NCI-H2107 treated with DMSO at 0.1 percent for 48 hours (cell line): ENCODE measurements around the gene INTS6.

Experiments
- DNase-seq: peaks from one replicate; lab custom pipeline; 2025; ENCODE audit not compliant: unreplicated experiment; lab: John Stamatoyannopoulos, UW

INTS6 gene

DNA sequence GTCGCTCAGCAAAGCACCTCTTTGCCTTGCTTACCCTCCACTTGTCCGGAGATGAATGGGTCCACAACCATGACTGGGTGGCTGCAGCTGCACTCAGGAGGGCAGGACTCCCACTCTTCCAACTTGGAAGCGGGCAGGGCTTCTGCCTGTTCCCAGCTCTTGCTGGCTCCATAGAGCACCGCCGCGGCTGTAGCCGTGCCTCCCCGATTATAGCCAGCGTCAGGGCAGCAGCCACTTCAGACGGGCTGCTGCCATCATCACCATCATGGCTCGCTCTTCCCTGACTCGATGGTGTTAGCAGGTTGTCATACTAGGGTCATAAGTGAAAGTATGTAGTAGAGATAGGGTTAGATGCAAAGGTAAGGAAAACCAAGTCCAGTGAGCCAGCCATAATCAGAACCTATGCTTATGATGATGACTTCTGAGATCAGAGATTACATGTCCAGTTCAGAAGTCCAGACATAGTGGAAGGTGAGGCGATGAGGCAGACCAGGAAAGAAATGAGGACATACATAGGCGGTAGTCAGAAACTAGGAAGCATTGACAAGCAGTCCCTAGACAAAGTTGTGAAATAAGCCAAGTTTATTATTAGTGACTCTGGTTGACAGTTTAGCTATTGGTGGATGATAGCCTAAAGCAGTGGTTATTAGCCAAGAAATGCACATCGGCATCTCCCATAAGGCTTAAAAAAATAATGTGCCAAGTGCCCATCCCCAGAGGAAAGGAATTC is 4.4 kb upstream of the INTS6 start:
- DNase-seq, result no peak

GRCh38 chr13:51456510-51456909 is 3.7 kb upstream of the INTS6 start:
- no peak for DNase-seq

DNA sequence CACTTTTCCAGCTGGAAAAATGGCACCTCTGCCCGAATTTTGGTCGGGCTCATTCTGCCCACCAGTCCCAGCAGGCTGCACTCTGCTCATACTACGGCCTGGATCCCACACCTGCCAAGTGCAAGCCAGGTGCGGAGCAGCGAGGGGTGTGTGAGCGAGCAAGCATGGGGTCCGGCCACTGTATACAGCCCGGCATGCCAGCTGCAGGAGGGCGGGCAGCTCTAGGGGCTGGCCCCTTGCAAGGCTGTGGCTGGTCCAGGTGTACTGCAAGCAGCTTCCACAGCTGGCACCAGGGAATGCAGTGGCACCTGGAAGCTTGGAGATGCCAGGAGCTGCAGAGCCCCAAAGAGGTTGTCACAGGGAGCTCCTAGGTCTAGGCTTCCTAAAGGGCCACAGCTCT is 2.7 kb upstream of the INTS6 start:
- no peak for DNase-seq

DNA sequence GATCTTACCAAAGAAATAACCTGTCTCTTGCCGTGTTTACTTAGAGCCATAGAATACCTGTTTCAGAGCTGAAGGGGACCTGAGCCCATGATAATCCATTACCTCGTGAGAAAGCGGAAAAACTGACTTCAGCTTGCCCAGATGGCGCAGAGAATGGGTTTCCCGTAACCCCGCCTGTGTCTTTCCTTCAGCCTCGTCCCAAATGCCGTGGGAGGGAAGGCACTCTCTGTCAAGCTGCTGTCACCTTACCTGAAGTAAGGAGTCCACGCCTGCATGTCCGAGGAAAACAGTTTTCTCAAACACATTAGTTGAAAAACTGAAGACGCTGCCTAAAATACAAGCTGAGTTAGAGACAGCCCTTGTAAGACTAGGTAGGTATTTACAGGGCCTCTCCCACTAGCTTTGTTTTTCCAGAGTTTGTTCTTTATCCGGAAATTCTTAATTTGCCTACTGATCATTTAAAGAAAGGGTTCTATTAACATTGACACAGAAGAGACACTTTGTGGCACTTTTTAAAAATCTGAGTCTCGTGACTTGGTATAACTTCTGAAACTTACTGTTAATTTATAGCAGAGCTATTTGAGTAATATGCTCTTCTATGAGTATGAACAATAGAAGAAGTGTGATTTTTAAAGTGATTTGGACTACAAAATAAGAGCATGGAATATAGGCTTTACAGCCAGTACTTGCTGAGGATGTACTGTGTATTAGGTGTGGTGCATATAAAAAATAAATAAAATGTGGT is 1.3 kb upstream of the INTS6 start:
- no peak for DNase-seq

GRCh38 chr13:51453207-51453958 is 547 bp upstream of the INTS6 start:
- DNase-seq, result no peak

- peak; percentile 61 for DNase-seq
Observed at GRCh38 chr13:51451467-51452360, 1.1 kb downstream of the INTS6 start.

- no peak for DNase-seq
Observed at GRCh38 chr13:51451134-51451466, 1.7 kb downstream of the INTS6 start.

- no peak for DNase-seq
Observed at GRCh38 chr13:51449018-51449417, 3.8 kb downstream of the INTS6 start.

DNA sequence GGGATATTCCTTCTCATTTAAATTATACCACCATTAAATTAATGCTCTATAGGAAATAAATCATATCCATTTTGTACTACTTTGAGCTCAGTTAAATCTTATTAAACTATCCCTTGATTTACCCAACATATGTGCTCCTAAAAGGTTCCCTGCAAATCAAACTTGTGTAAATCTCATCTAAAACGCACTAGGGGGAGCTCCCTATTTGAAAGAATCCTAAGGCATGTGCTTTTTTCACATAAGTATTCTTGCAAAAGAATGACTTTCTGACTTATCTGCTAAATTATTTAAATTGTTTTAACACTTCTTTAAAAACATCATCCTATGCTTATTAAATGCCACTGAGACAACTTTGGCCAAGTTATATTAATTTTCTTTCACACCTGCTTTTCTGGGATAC is 7.9 kb downstream of the INTS6 start:
- DNase-seq, result no peak

GRCh38 chr13:51440381-51440780 is 12.5 kb downstream of the INTS6 start:
- no peak for DNase-seq

DNA sequence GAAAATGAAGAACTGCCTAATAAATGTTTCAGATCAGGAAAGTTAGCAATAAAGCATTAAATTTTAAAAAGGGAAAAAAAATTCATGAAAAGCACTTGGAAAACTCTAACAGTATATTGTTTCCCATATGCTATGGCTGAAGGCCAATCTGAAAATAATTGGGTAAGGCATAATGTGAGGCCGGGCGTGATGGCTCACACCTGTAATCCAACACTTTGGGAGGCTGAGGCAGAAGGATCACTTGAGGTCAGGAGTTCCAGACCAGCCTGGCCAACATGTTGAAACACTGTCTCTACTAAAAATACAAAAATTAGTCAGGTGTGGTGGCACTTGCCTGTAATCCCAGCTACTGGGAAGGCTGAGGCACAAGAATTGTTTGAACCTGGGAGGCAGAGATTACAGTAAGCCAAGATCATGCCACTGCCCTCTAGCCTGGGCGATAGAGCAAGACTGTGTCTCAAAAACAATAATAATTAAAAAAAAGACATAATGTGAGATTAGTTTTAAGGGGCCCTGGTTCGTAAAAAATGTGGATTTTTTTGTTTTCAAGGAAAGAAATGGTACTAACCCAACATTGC is 15.2 kb downstream of the INTS6 start:
- no peak for DNase-seq

DNA sequence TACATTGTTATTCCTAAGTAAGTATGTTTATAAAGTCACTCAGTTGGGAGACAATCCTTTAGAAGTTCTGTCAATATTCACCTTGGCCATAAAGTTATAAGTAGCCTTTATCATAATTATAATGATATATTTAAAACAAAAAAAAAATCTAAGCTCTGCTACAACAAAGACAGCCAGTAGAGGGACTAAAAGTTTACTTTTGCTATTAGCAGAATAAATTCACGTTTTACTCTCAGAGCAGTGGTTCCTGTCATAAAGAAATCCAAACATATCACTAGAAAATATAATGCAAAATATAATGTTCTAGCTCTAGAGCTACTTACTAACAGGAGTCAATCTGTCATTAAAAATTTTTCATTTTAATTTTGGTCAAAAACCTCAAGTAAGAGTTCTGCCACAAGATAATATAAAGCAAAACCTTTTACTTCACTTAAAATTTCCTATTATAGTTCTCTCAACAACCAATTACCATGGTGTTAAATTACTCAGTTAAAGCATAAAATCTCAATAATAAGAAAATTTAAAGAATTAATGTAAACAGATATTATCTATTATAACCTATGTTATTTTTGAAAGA is 17.7 kb downstream of the INTS6 start:
- DNase-seq, result peak; percentile 21

- no peak for DNase-seq
Observed at GRCh38 chr13:51432576-51432975, 20.3 kb downstream of the INTS6 start.

DNA sequence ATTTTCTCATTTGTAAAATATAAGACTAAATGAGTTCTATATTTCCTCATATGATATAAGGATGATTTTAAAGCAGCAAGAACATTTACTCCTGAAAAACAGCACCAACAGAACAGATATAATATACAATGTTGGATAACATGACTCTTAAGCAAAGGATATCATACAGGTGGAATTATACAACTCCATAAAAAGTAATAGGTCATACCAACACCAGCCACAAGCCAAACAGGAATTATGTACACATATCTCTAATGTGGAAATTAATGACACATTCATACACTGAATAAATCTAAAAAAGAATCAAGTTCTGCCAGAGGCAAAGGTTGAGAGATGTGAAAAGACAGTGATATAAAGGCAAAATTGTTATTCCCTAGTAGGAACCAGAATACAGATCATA is 25.9 kb downstream of the INTS6 start:
- DNase-seq, result no peak

GRCh38 chr13:51425410-51426042 is 27.3 kb downstream of the INTS6 start:
- DNase-seq, result no peak

DNA sequence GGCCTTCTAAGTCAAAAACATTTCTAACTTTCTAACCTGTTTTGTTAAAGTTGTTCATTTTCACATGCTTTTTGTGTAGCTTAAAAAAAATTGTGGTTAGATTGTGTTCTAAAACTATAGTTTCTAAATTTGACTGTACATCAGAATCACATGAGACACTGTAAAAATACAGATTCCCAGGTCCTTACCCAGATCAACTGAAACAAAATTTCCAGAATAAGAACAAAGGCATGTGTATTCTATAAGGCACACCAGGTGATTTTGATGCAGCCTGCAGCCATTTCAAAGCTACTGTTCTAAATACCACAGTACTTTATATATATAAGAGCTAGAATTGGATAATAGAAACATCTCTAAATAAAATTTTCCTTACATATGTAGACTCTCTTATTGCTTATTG is 29.1 kb downstream of the INTS6 start:
- DNase-seq, result no peak

- DNase-seq, result no peak
Observed at GRCh38 chr13:51422484-51422883, 30.4 kb downstream of the INTS6 start.

GRCh38 chr13:51420681-51421490 is 31.9 kb downstream of the INTS6 start:
- DNase-seq, result no peak

DNA sequence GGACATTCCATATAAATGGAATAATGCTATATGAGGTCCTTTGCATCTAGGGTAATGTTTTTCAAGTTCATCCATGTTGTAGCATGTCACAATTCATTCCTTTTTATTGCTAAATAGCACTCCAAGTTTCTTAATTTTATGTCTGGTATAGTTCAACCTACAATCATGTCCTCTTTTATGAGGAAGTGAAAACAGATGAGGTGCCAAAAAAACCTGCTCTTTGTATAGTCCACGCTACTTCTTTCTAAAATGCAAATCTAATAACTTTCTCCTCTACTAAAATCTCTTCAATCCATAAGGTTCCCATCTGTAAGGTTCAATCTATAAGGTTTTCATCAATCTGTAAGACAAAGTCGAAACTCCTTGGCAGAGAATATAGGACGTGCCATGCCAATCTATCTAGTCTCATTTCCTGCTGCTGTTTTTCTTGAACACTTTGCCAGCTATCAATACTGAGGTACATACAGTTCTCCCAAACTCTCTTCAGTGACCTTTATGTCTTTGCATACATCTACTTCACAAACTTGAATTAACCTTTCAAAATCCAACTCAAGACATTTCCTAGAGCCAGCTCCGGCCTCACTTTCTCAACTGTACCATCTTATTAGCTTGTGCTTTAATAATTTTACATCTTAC is 33.7 kb downstream of the INTS6 start:
- DNase-seq, result no peak
